Measurements from ENCODE around the gene CTPS2.
A peak's percentile ranks its signal among the peaks of the same experiment; 100 is the strongest.
"Not testable (repeated sequence)": the region's sequence is repeated elsewhere in the genome, so short reads cannot be mapped to it uniquely, and the experiment has no call there.

CTPS2 gene

GRCh38 chrX:16654093-16654492 is 58.4 kb downstream of the CTPS2 start:
- no peak for DNase-seq (ENCODE audit: low read depth)

GRCh38 chrX:16653424-16653823 is 59.0 kb downstream of the CTPS2 start:
- no peak for DNase-seq (ENCODE audit: low read depth)

- DNase-seq (ENCODE audit: low read depth), result no peak
Observed at GRCh38 chrX:16651391-16652024, 61.0 kb downstream of the CTPS2 start.

- no peak for DNase-seq (ENCODE audit: low read depth)
Observed at GRCh38 chrX:16649858-16650257, 62.6 kb downstream of the CTPS2 start, which contains the start of gene S100G. S100G (plus strand) TSS chrX:16650158; CDS start chrX:16651007, 849 bp downstream.

DNA sequence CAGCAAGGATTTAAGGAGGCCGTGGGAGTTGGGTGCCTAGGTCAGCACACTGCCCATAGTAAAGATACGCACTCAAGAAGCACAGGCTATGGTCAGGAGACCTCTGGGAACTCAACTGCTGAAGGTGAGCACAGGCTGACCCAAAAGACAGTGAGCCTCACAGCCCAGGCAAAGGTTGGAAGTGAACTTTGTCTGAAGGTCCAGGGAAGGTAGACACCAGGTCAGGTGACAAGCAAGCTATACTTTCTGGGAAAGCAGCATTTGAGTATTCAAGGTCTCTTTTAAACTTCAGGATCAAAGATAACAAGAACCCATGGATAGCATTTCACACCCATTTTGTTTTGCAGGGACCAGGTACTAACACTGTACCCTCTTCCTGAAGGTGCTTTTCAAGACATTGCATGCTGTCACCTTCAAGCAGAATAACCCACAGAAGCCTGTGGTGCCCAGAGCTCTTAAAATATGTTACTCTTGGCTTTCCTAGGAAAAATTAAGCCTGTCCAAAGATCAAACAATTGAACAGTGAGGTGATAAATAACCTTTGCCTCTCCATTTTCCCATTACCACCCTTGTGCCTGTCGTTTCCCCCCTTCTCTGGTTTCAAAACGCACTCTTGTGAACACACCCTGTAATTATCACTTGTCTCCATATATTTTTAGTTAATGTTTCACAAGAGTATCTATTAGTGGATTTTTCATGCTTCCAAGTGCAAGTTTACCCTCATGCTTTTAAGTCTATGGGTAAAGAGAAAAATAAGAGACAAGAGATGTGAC is 65.9 kb downstream of the CTPS2 start:
- no peak for DNase-seq (ENCODE audit: low read depth)

GRCh38 chrX:16643176-16643575 is 69.3 kb downstream of the CTPS2 start:
- peak; percentile 77 for DNase-seq (ENCODE audit: low read depth)

GRCh38 chrX:16640823-16641222 is 71.6 kb downstream of the CTPS2 start:
- DNase-seq (ENCODE audit: low read depth), result no peak

- DNase-seq (ENCODE audit: low read depth), result no peak
Observed at GRCh38 chrX:16639966-16640365, 72.5 kb downstream of the CTPS2 start.

- DNase-seq (ENCODE audit: low read depth), result peak; percentile 10
Observed at GRCh38 chrX:16638533-16638932, 73.9 kb downstream of the CTPS2 start.

DNA sequence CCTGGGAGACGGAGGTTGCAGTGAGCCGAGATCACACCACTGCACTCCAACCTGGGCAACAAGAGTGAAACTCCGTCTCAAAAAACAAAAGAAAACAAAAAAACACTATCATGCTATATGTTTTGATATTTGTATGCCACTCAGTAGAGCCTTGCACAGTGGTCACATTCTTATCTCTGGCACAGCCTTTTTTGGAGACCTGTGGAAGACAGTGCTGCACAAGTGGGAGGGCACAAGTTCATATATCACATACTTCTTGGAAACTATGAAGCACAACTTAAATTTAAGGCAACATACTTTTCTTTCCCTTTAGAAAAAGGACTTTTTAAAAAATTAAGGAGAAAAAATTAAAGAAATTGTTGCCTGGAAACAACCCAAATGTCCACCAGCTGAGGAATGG is 76.9 kb downstream of the CTPS2 start:
- no peak for DNase-seq (ENCODE audit: low read depth)

DNA sequence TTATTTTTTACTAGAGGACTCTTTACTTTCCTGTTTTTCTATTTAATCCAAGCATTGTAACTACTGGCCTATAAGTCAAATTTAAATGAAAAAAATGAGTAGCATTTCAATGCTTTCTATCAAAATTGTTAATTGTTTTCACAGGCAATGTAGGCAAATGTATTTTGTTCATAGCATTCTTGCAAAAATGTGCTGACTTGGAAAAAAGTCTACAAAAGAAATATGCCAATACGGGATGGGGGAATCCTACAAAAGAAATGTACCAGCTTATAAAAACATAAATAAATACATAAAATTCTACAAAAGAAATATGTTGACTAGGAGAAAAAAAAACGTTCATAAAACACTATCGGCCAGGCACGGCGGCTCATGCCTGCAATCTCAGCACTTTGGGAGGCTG is 77.4 kb downstream of the CTPS2 start:
- no peak for DNase-seq (ENCODE audit: low read depth)

GRCh38 chrX:16633754-16634153 is 78.7 kb downstream of the CTPS2 start:
- DNase-seq (ENCODE audit: low read depth), result peak; percentile 37

GRCh38 chrX:16629909-16630308 is 82.6 kb downstream of the CTPS2 start:
- DNase-seq (ENCODE audit: low read depth), result no peak

GRCh38 chrX:16628946-16629595 is 83.4 kb downstream of the CTPS2 start:
- no peak for DNase-seq (ENCODE audit: low read depth)

DNA sequence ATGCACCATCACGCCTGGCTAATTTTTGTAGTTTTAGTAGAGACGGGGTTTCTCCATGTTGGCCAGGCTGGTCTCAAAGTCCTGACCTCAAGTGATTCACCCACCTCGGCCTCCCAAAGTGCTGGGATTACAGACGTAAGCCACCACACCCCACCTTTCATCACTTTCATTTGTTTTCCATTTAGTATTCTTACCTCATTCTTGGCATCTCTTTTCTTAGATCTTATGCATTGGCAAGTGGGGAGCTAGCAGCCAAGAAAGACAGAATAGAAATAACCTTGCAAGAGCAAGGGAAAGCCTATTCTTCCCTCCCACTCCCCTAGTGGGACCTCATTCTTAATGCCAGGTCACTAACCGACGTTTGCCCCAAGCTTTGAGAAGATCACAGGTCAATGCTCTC is 84.0 kb downstream of the CTPS2 start:
- peak; percentile 62 for DNase-seq (ENCODE audit: low read depth)

DNA sequence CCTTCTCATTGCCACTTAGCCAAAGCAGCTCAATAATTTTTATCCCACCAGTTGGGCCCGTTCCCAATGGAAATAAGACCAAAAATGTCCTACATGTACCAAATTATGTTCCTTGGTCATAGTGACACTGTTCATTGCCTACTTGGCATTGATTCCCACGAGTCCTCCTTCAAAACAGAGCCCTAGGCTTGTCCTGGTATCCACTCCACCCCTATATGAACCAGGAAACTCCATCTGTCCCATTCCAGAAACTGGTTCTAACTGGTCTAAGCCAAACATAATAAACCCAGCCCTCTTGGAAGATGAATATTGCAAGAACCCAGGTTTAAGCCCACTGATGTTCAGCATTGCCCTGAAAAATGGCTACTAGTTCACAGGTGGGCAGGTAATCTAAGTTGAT is 93.4 kb downstream of the CTPS2 start:
- DNase-seq (ENCODE audit: low read depth), result no peak

DNA sequence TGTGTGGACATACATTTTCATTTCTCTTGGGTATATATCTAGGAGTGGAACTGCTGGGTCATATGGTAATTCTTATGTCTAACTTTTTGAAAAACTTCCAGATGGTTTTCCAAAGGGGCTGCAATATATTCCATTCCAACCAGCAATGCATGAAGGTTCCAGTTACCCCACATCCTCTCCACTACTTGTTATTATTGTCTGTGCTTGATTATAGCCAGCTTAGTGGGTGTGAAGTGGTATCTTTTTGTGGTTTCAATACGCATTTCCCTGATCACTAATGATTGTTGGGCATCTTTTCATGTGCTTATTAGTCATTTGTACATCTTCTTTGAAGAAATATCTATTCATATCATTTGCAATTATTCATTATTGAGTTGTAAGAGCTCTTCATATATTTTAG is 94.0 kb downstream of the CTPS2 start:
- DNase-seq (ENCODE audit: low read depth), result no peak

GRCh38 chrX:16617382-16617781 is 95.1 kb downstream of the CTPS2 start:
- no peak for DNase-seq (ENCODE audit: low read depth)

DNA sequence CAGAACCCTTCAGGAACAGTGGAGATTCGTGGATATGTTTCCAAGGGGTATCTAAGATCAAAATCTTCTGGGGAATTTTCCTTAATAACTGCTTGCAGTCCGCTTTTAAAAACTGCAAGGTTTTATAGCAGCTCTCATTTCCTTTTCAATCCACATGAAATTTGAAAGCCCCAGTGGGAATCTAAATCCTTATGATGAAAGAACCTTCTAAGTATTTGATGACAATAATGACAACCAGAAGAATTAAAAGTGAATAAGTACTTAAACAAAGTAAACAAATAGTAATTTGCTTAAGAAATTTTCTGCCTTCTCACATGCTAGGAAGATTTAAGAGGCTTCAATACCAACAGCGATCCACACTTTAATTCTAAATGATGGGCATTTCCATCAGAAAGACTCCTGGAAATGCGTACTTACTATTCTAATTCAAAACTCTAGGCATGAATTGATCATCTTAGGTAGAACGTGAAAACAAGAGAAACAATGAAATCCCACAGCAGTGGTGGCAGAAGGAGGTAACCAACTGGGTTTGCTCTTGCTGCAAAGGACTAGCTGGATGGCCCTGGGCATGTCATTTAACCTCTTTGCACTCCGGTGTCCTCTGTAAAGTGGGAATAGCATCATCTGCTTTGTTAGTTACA is 100.1 kb downstream of the CTPS2 start:
- DNase-seq (ENCODE audit: low read depth), result no peak

GRCh38 chrX:16610654-16611053 is 101.8 kb downstream of the CTPS2 start:
- not testable (repeated sequence) for DNase-seq (ENCODE audit: low read depth)

GRCh38 chrX:16610121-16610621 is 102.3 kb downstream of the CTPS2 start:
- DNase-seq (ENCODE audit: low read depth), result peak; percentile 10

DNA sequence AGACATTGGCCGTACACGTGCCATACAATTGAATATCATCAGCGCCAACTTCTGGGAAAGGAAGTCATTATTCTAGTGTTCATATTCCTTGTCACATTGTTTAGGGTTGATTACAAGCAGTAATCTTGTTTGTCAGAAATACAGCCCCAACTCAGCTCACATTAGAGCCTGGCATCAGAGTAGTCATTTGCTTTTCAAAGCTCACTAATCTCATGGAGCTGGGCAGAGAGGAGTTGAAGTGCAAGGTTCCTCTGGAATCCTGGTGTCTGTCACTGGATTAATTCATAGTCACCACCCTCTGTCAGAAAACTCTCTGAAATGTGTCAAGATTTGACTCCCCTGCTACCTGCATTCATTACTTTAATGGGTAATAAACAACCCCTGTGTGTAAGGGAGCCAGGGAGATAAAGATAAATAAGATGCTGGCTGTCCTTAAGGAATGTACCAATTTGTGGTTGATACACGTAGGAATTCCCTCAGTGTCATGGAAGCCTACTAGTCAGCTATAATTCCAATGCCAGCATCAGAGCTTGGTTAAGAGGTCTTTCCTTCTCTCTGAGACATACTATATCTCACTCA is 106.2 kb downstream of the CTPS2 start:
- DNase-seq (ENCODE audit: low read depth), result peak; percentile 29

Measured in amniotic epithelial cell (primary cell).